Stimulated activated CD4-positive, alpha-beta T cell treated with anti-CD3 and anti-CD28 coated beads, Interleukin-2, amount 100 ng/mL, for 24 hours (primary cell): Measurements from ENCODE around the gene CSK.
A peak's percentile ranks its signal among the peaks of the same experiment; 100 is the strongest.
"Not testable (repeated sequence)": the region's sequence is repeated elsewhere in the genome, so short reads cannot be mapped to it uniquely, and the experiment has no call there.

Experiments used
- DNase-seq, 2 donors: peaks; one replicate each; pipeline ENCODE4 v3.0.0-alpha.2; 2020

CSK gene

DNA sequence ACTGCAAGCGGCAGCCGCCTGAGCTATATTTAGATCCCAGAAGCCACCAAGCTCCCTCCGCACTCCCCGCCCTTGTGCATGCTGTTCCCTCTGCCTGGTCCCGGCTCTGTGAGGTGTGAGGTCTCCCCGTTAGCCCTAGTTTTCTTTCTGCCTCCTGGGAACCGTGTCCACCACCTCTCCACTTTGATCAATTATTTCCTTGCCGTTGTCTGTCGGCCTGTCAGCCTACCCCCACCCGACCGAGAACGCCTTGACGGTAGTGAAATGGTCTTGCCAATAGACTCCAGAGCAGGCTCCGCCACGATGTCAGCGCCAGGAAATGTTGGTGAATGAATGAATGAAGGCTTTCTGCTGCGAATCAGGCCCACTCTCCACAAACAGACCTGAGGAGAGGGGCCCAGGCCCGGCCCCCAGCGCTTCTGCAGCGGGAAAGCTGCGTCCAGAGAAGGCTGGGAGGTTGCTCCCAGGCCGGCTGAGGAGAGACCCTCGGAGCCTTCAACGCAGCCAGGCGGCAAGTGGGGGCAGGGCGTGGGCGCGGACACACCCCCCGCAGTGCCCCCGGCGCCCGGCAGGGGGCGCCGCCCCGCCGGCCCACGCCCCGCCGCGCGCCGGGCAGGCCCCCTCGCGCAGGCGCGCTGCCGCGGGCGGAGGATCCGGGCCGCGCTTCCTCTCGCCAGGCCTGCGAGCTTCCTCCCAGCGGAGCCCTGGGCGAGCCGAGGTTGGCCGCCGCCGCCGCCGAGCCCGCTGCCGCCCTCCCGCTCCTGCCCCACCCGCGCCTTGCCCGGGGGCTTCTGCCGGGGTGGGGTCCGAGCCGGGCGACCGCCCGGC, at the start of gene CSK:
TSS of gene CSK (plus strand) at position 650 of the 828 bp plus-strand sequence. CDS start 16,218 bp downstream, outside the sequence.
- peak; percentile 78 to 81 for DNase-seq

DNA sequence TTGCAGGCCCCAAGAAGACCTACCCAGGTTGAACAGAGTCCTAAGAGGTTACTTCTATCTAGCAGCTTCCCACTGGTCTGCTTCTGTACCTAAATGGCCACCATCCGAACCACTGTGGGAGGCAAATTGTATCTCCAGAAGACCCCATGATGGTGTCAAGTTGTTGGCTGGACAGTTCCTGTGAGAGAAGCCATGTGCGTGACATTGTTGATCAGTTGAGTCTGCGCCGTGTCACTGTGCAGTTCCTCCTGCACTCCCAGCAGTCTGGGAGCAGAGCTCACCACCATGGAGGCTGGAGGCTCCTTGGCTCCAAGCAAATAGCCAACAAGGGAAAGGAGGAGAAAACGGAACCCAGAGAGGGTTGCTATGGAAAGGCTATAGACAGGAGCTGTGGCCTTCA, 49.0 kb upstream of the CSK start:
- no peak for DNase-seq

DNA sequence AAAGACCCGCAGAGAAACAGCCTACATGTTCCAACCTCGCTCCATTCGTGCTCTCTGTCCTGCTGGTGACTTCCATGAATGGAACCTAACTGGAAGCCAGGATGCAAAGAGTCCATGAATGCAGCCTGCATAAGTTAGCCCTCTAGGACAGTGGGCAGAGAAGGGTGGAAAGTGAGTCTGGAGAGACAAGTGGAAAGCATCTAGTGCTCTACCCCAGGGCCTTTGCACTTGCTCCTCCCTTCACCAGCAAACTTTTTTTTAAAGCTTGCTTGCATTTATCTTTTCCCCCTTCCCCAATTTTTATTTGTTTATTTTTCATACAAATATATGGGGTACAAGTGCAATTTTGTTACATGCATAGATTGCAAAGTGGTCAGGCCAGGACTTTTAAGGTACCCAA, 48.6 kb upstream of the CSK start:
- no peak for DNase-seq

DNA sequence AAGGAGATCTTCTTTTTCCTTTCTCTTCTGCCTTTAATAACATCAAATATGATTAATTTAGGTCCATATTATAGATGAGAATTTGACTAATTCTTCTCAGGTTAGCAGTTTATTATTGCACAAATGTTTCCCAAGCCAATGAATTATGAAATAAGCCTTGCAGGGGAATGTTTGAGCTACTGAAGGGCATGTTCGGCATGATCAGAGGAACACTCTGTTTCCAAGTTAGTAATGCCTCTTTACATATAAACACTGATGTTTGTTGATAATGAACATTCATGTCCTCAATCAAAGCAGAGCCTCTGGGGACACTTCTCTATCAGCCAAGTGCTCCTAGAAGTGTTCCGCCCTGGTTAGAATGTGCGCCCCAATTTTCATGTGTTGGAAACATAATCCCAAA, 46.6 kb upstream of the CSK start:
- no peak for DNase-seq

DNA sequence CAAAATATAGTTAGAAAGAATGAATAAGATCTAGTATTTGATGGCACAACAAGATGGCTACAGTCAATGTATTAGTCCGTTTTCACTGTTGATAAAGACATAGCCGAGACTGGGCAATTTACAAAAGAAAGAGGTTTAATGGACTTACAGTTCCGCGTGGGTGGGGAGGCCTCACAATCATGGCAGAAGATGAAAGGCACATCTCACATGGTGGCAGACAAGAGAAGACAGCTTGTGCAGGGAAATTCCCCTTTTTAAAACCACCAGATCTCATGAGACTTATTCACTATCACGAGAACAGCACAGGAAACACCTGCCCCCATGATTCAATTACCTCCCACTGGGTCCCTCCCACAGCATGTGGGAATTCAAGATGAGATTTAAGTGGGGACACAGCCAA, 43.6 kb upstream of the CSK start:
- not testable (repeated sequence) for DNase-seq

DNA sequence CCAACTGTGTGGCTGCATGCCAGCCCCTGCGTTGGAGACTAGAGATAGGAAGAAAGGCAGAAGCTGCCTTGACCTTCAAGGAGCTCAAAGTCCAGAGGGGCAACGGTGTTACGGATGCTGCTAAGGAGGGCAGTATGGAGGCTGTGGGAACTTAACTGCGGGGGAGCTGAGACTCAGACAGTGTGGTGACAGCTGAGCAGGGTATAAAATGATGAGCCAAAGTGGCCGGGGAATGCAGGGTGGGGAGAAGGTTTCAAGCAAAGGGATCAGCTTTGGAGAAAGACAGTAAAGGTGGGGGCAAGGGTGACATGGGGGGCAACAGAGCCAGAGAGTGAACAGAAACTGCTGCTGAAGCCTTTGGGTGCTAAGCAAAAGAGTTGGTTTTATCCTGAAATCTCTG, 39.5 kb upstream of the CSK start:
- DNase-seq, result no peak

DNA sequence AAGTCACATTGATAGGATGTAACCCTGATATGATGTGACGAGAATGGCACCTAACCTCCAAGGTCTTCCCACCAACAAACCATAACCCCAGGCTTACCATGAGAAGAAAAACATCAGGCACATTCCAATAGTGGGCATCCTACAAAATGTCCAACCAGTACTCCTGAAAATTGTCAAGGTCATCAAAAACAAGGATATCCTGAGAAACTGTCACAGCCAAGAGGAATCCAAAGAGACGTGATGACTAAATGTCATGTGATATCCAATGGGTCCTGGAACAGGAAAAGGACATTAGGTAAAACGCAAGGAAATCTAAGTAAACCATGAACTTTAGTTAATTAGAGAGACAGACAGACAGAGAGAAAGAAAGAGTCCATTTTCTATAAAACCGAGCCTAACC, 35.5 kb upstream of the CSK start:
- DNase-seq, result no peak

DNA sequence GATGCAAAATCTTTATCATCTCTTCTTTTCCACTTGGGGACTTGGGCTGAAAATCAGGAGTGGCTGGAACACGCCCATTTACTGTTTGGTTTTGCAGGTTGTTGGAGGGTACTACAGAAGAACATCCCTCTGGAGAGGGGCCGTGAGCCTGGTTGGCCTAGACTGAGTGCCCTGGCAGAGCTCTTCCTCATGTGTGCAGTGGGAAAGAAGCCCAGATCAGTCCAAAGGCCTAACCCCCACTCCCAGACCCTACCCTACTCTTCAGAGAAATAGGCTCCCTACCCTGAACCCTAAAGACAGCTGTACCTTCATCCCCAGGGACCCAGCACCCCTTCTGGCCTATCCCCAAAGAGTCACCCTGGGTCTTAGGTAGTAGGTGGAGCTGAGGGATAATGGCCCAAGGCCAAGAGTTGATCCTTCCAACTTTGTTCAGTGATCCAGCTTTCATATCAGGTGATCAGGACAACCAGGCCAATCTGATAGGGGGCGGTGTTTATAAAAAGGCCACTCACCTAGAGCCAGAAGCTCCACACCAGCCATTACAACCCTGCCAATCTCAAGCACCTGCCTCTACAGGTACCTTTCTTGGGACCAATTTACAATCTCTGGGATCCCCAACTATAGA, 33.4 kb upstream of the CSK start, which contains the start of gene CYP1A2:
TSS of gene CYP1A2 (plus strand) at position 524 of the 625 bp plus-strand sequence. CDS start 894 bp downstream, outside the sequence.
- DNase-seq, result no peak

DNA sequence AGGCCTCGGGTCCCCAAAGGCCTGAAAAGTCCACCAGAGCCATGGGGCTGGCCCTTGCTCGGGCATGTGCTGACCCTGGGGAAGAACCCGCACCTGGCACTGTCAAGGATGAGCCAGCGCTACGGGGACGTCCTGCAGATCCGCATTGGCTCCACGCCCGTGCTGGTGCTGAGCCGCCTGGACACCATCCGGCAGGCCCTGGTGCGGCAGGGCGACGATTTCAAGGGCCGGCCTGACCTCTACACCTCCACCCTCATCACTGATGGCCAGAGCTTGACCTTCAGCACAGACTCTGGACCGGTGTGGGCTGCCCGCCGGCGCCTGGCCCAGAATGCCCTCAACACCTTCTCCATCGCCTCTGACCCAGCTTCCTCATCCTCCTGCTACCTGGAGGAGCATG, 32.0 kb upstream of the CSK start:
- no peak for DNase-seq

DNA sequence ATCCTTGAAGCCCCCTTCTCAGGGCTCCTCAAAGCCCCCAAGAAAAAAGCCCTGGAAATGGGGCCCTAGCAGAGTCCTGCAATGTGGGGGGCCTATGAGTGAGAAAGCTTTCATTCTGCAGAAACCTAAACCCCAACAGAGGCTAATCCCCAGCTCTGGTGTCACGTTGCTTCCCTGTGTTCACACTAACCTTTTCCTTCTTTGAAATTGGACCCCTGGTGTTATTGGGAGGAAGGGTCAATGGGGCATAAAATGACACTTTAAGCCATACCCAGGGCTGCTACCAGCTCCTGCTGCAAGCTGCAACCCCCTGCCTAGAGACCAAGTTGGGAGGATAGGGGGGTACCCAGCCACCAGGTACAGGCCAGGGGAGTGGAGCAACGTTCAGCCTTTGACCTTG, 31.1 kb upstream of the CSK start:
- DNase-seq, result no peak

DNA sequence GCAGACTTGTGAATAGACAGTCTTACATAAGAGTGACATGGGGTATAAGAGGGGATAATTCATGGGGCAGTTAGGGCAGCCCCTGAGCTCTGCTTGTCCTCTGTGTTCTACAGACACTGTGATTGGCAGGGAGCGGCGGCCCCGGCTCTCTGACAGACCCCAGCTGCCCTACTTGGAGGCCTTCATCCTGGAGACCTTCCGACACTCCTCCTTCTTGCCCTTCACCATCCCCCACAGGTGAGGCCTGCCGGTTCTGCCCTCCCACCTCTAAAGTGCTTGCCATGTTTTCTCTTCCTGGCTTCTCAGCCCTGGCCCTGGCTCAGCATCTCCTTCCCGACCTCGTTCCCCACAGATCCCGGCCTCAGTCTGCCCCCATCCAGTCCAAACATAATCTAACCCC, 29.9 kb upstream of the CSK start:
- DNase-seq, result no peak

DNA sequence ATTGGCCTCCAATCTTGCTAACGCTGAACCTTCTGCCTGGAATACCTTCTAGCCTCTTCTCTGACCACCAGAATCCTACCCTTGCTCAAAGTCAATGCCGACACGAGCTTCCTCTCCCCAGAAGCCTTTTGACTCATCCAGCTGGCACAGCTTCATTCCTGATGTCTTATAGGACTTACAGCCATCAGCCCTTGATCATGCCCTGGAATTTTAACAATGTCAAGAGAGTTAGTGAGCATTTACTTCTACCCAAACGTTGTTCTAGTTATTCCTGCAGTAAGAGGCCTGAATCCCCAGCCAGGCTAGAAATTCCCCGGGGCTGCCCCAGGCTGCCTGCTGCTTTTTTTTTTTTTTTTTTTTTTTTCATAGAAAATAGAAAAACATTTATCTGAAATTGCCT, 29.3 kb upstream of the CSK start:
- DNase-seq, result no peak

DNA sequence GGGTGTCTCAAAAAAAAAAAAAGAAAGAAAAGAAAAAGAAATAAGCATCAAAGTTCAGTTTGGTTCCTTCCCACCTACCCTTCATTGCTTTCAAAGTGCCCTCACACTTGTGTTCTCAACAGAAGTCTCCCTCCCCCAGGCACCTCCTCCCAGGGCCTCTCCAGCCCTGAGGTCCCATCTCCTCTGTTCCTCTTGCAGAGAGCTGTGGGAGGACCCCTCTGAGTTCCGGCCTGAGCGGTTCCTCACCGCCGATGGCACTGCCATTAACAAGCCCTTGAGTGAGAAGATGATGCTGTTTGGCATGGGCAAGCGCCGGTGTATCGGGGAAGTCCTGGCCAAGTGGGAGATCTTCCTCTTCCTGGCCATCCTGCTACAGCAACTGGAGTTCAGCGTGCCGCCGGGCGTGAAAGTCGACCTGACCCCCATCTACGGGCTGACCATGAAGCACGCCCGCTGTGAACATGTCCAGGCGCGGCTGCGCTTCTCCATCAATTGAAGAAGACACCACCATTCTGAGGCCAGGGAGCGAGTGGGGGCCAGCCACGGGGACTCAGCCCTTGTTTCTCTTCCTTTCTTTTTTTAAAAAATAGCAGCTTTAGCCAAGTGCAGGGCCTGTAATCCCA, 27.2 kb upstream of the CSK start:
- no peak for DNase-seq

DNA sequence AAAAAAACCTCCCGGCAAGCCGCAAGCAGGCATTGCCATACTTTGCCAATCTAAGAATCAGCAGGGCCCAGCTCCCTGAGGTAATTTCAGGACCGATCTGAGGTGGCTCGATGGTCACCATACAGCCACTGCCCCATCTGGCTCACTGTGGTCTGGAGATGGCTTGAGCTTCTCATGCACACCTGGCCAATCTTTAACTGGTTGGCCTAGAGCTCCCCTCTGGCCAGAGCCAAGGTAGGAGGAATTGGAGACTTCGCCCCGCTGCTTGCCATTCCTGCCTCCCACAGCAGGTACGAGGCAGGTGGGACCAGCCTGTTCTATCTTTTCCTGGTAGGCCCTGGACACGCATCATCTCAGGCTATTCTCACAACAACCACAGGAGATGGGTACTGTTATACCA, 23.1 kb upstream of the CSK start:
- DNase-seq, result no peak

DNA sequence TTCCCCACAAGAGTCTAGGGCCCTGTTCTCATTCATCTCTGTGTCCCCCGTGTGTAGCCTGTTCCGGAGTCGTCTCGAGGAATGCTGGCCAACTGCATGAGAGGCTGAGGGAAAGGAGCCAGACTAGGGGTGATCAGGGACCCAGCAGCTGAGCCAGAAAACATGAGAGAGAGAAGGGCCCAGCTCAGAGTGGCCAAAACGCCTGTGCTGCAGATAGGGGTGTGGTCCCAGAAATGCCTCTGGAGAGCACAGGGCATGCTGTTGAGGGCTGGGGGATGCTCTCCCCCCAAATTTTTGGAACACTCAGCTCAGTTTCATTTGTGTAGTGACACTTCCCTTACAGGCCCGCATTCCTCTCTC, 19.1 kb upstream of the CSK start:
- DNase-seq, result no peak

DNA sequence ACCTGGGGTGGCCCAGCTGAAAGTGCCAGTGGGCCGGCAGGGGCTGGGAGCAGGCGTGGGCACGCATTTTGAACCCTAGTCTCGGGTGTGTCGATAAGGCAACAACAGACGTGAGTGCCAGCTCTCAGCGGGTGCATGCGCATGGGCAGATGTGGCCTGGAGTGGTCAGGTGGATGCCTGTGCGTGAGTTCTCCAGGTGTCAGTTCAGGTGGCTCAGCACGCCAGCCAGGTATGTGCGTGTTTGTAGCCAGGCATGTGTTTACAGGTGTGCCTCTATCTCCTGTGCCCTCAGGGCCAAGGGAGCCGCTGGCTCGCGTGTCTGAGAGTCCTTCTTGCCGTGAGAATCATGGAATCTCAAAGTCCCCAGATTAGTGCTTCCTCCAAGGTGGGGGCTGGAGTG, 18.5 kb upstream of the CSK start:
- no peak for DNase-seq

DNA sequence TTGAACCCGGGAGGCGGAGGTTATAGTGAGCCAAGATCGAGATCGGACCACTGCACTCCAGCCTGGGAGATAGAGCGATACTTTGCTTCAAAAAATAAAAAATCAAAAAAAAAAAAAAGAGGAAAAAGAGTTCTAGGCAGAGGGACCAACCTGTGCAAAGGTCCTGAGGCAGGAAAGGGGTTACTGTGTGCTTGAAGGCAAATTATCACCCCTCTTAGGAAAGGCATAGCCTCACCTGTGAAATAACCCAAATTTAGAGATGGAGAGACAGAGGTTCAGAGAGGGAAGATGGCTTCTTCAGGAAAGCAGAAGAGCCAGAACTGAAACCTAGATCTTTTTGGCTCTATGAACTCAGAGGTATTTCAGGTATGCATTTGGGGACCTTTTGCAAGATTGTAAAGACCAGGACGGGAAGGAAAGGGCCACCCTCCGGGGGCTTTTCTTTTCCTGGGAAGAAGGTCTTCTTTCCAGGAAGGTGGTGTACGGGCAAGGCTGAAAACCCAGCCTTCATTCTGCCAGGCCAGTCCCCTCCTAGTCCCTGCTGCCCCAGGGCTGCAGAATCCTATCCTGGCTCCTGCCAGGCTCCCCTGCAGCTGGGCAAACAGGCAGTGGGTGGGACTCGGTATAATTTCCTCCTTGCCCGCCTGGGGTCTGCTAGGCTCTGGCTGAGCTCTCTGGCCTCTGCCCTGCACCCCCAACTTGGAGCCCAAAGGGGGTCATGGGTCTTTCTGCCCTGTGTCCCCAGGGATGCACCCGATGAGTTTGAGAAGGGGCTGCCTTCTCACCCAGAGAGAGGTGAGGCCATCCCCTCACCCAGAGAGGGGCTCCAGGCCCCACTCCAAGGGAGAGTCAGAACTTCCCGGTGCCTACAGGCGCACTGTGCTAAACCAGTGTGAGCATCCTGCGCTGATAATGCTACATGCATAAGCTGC, 14.4 kb upstream of the CSK start:
- no peak for DNase-seq

DNA sequence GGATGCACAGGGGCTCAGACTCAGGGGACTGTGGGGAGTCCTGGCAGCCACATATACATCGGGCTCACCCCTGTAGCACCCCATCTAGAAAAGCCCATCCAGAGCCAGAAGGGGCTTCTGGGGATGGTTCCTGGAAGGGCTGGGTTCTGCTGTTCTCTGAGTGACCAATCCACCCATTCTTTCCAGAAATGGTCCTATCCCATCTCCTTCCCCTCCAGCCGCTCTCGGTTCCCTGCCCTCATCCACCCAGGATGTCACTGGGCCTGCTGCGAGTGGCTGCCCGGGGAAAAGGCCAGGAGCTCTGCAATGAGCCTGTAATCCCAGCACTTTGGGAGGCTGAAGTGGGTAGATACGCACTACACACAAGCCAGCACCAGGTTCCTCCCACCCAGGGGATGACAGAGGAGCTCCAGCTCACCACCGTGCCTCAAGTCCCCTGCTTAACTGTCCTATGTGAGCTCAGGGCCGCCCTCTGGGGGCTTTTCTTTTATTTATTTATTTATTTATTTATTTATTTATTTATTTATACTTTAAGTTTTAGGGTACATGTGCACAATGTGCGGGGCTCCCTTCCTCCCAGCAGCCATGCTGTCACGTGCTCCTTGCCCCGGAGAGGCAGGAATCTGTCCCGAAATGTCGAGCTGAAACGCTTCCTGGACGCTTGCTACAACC, 13.6 kb upstream of the CSK start:
- DNase-seq, result no peak

DNA sequence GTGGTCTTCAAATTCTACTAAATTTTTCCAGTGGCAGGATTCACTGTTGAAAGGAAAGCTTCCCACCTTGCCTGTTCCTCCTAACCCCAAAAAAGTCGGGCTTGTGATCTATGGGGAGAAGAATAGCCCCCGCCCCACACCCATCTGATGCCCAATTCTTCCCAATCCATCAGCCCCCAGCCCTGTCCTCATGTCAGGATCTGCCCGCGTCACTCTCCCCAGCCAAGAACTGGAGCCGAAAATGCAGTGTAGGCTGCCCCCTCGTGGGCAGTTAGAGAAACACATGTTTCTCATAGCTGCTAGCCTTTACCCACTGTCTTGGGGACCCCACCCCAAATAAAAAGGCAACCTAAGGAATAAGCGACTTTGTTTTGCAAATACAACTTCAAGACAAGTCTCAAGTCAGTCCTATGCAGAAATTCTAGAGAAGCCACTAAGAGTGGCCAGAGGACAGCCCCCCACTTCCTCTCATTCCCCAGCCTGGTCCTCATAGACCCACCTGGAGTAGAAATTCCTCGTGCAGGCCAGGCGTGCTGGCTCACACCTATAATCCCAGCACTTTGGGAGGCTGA, 13.0 kb upstream of the CSK start:
- peak; percentile 68 to 72 for DNase-seq

DNA sequence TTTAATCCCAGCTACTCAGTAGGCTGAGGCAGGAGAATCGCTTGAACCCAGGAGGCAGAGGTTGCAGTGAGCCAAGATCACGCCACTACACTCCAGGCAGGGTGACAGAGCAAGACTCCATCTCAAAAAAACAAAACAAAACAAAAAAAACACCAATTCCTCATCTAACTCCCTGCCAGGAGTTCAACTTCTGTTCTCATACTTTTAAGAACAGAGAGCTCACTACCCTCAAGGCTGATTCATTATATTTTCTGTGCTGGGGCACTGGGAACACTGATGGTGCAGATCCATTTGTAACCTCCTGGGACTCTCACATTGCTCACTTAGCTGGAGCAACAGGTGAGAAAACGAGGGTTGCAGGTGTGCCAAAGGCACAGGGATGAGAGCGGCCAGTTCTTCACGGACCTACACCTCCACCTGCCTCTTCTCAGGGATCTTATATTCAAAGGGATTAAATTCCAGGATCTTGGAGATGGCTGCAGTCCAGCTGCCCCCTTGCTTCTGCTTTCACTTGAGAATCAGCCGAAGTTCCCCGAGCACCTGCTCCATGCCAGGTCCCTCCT, 12.3 kb upstream of the CSK start:
- DNase-seq, result no peak

DNA sequence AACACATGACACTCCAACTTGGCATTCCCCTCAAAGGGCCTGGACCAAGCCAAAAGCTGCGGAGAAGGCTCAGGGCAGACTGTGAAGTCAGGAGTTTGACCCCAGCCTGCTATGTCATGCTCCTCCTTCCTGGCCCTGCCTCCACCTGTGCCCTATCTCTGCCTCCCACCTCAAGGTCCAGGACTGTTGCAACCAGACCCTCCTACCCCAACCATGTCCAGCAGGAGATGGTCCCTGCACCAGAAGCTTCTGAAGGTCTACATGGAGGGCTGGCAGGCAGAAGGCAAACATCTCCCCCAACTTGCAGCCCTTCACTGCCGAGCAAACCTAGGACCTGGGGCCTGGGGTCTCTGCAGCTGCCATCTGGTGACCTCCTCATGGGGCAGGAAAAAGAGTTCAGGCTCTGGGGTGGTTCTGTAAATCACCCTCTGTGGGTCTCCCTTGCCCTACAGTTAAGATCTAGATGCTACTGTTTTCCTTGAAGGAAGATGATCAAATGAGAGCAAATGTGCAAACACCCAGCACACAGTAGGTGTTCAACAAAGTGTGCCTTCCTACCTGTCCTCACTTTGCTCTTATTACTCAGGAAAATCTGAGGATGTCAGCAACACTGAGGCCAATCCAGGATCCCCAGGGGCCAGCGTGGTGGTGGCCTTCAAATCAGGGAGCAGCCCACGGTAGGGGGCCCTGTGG, 11.5 kb upstream of the CSK start:
- DNase-seq, result no peak
